HEK293 (cell line): ENCODE data around the gene ECT2.

Experiments used
- CTCF ChIP-seq: fragments of 450-650 bp; formaldehyde crosslinking; IDR thresholded peaks from 2 replicates; pipeline ENCODE4 v1.5.1; 2016; ENCODE audit warnings: missing biosample characterization, missing genetic modification characterization
- INSM2 ChIP-seq: fragments of 450-650 bp; formaldehyde crosslinking; IDR thresholded peaks from 2 replicates; pipeline ENCODE4 v1.5.1; 2016; ENCODE audit warnings: missing biosample characterization, missing genetic modification characterization
- ZFP41 ChIP-seq: fragments of 450-650 bp; formaldehyde crosslinking; IDR thresholded peaks from 2 replicates; pipeline ENCODE4 v1.5.1; 2016; ENCODE audit warnings: missing biosample characterization, missing genetic modification characterization, borderline replicate concordance
- ZNF16 ChIP-seq: fragments of 450-650 bp; formaldehyde crosslinking; IDR thresholded peaks from 2 replicates; pipeline ENCODE4 v1.5.1; 2016; ENCODE audit warnings: low read depth, missing biosample characterization, missing genetic modification characterization
- ZNF394 ChIP-seq: fragments of 450-650 bp; formaldehyde crosslinking; IDR thresholded peaks from 2 replicates; pipeline ENCODE4 v1.5.1; 2016; ENCODE audit warnings: missing biosample characterization, missing genetic modification characterization, mild to moderate bottlenecking, moderate library complexity, borderline replicate concordance
- ZNF416 ChIP-seq: fragments of 450-650 bp; formaldehyde crosslinking; IDR thresholded peaks from 2 replicates; pipeline ENCODE4 v1.5.1; 2016; ENCODE audit warnings: missing biosample characterization, missing genetic modification characterization
- ZNF555 ChIP-seq: fragments of 450-650 bp; formaldehyde crosslinking; conservative IDR thresholded peaks from 2 replicates; pipeline ENCODE4 v1.5.1; 2017; ENCODE audit warnings: missing biosample characterization, mild to moderate bottlenecking, missing genetic modification characterization, inconsistent platforms
- ZNF670 ChIP-seq: fragments of 450-650 bp; formaldehyde crosslinking; IDR thresholded peaks from 2 replicates; pipeline ENCODE4 v1.5.1; 2016; ENCODE audit warnings: missing biosample characterization, missing genetic modification characterization, low read depth
- TF ChIP-seq, protein P1 (sequence below): fragments of 450-650 bp; formaldehyde crosslinking; IDR thresholded peaks from 2 replicates; pipeline ENCODE4 v1.5.1; 2016; ENCODE audit warnings: missing biosample characterization, missing genetic modification characterization

DNA sequence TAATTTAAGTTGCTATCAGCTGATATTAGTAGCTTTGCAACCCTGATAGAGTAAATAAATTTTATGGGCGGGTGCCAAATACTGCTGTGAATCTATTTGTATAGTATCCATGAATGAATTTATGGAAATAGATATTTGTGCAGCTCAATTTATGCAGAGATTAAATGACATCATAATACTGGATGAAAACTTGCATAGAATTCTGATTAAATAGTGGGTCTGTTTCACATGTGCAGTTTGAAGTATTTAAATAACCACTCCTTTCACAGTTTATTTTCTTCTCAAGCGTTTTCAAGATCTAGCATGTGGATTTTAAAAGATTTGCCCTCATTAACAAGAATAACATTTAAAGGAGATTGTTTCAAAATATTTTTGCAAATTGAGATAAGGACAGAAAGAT, 70.0 kb downstream of the ECT2 start:
- TF ChIP-seq CTCF (tag by site-specific recombination) (no peak), INSM2 (tag by site-specific recombination) (no peak), ZFP41 (no peak), ZNF670 (no peak), ZNF16 (tag by site-specific recombination) (no peak), ZNF394 (no peak), ZNF416 (tag by site-specific recombination) (no peak), ZNF555 (tag by site-specific recombination) (no peak)
- TF ChIP-seq, protein P1, sequence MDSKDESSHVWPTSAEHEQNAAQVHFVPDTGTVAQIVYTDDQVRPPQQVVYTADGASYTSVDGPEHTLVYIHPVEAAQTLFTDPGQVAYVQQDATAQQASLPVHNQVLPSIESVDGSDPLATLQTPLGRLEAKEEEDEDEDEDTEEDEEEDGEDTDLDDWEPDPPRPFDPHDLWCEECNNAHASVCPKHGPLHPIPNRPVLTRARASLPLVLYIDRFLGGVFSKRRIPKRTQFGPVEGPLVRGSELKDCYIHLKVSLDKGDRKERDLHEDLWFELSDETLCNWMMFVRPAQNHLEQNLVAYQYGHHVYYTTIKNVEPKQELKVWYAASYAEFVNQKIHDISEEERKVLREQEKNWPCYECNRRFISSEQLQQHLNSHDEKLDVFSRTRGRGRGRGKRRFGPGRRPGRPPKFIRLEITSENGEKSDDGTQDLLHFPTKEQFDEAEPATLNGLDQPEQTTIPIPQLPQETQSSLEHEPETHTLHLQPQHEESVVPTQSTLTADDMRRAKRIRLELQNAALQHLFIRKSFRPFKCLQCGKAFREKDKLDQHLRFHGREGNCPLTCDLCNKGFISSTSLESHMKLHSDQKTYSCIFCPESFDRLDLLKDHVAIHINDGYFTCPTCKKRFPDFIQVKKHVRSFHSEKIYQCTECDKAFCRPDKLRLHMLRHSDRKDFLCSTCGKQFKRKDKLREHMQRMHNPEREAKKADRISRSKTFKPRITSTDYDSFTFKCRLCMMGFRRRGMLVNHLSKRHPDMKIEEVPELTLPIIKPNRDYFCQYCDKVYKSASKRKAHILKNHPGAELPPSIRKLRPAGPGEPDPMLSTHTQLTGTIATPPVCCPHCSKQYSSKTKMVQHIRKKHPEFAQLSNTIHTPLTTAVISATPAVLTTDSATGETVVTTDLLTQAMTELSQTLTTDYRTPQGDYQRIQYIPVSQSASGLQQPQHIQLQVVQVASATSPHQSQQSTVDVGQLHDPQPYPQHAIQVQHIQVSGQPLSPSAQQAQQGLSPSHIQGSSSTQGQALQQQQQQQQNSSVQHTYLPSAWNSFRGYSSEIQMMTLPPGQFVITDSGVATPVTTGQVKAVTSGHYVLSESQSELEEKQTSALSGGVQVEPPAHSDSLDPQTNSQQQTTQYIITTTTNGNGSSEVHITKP = no peak
